ENCODE measurements around the gene DLK1. TPM values are rescaled to one million over a fixed set of nuclear protein-coding genes. Genes with fewer than 3 reads are reported as not detected.

Gene DLK1
- polyA plus RNA-seq, 1 of the 3 experiments (the other 2 are of a cell fraction) = 1.7 TPM

GRCh38 chr14:100776681-100777365 lies 50.1 kb downstream of the DLK1 start:
- Histone ChIP-seq H3K9ac (no peak overlapping the region), H3K36me3 (replicated peaks in 1 of 2; ENCODE audit: control insufficient read depth in 1 of 2, insufficient read depth in 2 of 2, low read length in 1 of 2) (no peaks in the 10 kb centered on the region), H4K20me1 (ENCODE audit: insufficient read depth) (no peaks in the 10 kb centered on the region), H3F3A (replicated peaks; ENCODE audit: insufficient read depth) (no peaks in the 10 kb centered on the region), H3K27ac (ENCODE audit: low read depth in 2 of 2, low read length in 1 of 2) (peak overlapping the region in 1 of 2 experiments; percentile 100; a peak in 2 of 4 replicates), H2AFZ (ENCODE audit: low read depth) (no peak overlapping the region), H3K27me3 (ENCODE audit: insufficient read depth) (no peaks in the 10 kb centered on the region), H3K9me2 (no peaks in the 10 kb centered on the region), H3K4me2 (no peak overlapping the region), H3K9me3 (no peaks in the 10 kb centered on the region), H3K79me2 (ENCODE audit: insufficient read depth) (no peaks in the 10 kb centered on the region), H3K4me3 (ENCODE audit: low read depth in 2 of 2, low read length in 1 of 2) (no peak overlapping the region), H3K4me1 (ENCODE audit: control insufficient read depth in 1 of 2, insufficient read depth in 2 of 2, low read depth in 1 of 2, low read length in 1 of 2) (peaks cover 0 to 92% of the 10 kb centered on the region in 2 experiments; a peak in 2 of 4 replicates)
- CTCF ChIA-PET = interaction anchor here (1.0 to 1.7 kb wide), 5 partner anchors 104 to 351 kb away, joined by 3 to 10 read pairs (median 3); no protein-coding TSS in a partner anchor
- WGBS (ENCODE audit: low lambda C conversion rate) = 45% methylated on average over 14 of the region's 14 CpGs
- POLR2A ChIA-PET = interaction anchor here (0.6 to 2.4 kb wide), 14 partner anchors 40 to 354 kb away, joined by 3 to 14 read pairs (median 5); no protein-coding TSS in a partner anchor
- TF ChIP-seq EP300 (IDR thresholded peaks at IDR 0.05; ENCODE audit: borderline replicate concordance in 1 of 2, low read depth in 1 of 2, low read length in 1 of 2) = no peak
- DNase-seq = no peak

- Histone ChIP-seq H3K4me1 (ENCODE audit: control insufficient read depth in 1 of 2, insufficient read depth in 2 of 2, low read depth in 1 of 2, low read length in 1 of 2) (peaks cover 0 to 92% of the 10 kb centered on the region in 2 experiments; a peak in 2 of 4 replicates), H3F3A (replicated peaks; ENCODE audit: insufficient read depth) (no peaks in the 10 kb centered on the region), H3K79me2 (ENCODE audit: insufficient read depth) (no peaks in the 10 kb centered on the region), H3K9ac (no peak overlapping the region), H3K4me3 (ENCODE audit: low read depth in 2 of 2, low read length in 1 of 2) (no peak overlapping the region), H3K36me3 (replicated peaks in 1 of 2; ENCODE audit: control insufficient read depth in 1 of 2, insufficient read depth in 2 of 2, low read length in 1 of 2) (no peaks in the 10 kb centered on the region), H3K27me3 (ENCODE audit: insufficient read depth) (no peaks in the 10 kb centered on the region), H3K9me3 (no peaks in the 10 kb centered on the region), H3K27ac (ENCODE audit: low read depth in 2 of 2, low read length in 1 of 2) (peak overlapping the region in 1 of 2 experiments; percentile 100; a peak in 2 of 4 replicates), H3K9me2 (no peaks in the 10 kb centered on the region), H4K20me1 (ENCODE audit: insufficient read depth) (no peaks in the 10 kb centered on the region), H2AFZ (ENCODE audit: low read depth) (no peak overlapping the region), H3K4me2 (no peak overlapping the region)
- no peak for DNase-seq
- ChIA-PET CTCF (interaction anchor here (1.0 to 1.7 kb wide), 4 partner anchors 105 to 351 kb away, joined by 3 to 10 read pairs (median 4); no protein-coding TSS in a partner anchor), POLR2A (interaction anchor here (0.6 to 2.4 kb wide), 16 partner anchors 45 to 354 kb away, joined by 3 to 14 read pairs (median 5); no protein-coding TSS in a partner anchor)
- TF ChIP-seq RXRA (IDR thresholded peaks at IDR 0.05; ENCODE audit: borderline replicate concordance, low read depth) = no peak
- no peak for TF ChIP-seq JUND (IDR thresholded peaks at IDR 0.05)
- 0 out of 2 replicates have a peak, but pooled peaks have one; percentile 43 for TF ChIP-seq FOXJ3 (CRISPR knock-in tag; IDR thresholded peaks at IDR 0.05)
- 30% methylated on average over 11 of the region's 11 CpGs for WGBS (ENCODE audit: low lambda C conversion rate)
These were observed 50.7 kb downstream of the DLK1 start for GRCh38 chr14:100777366-100777817.

- Histone ChIP-seq H2AFZ (ENCODE audit: low read depth) (no peak overlapping the region), H3K9ac (no peak overlapping the region), H3F3A (replicated peaks; ENCODE audit: insufficient read depth) (no peaks in the 10 kb centered on the region), H3K79me2 (ENCODE audit: insufficient read depth) (no peaks in the 10 kb centered on the region), H3K4me3 (ENCODE audit: low read depth in 2 of 2, low read length in 1 of 2) (no peak overlapping the region), H3K27me3 (ENCODE audit: insufficient read depth) (no peaks in the 10 kb centered on the region), H3K9me3 (no peaks in the 10 kb centered on the region), H3K27ac (ENCODE audit: low read depth in 2 of 2, low read length in 1 of 2) (peak overlapping the region in 1 of 2 experiments; percentile 100; a peak in 2 of 4 replicates), H4K20me1 (ENCODE audit: insufficient read depth) (no peaks in the 10 kb centered on the region), H3K4me1 (ENCODE audit: control insufficient read depth in 1 of 2, insufficient read depth in 2 of 2, low read depth in 1 of 2, low read length in 1 of 2) (peaks cover 0 to 90% of the 10 kb centered on the region in 2 experiments; a peak in 2 of 4 replicates), H3K4me2 (no peak overlapping the region), H3K36me3 (replicated peaks in 1 of 2; ENCODE audit: control insufficient read depth in 1 of 2, insufficient read depth in 2 of 2, low read length in 1 of 2) (no peaks in the 10 kb centered on the region), H3K9me2 (no peaks in the 10 kb centered on the region)
- TF ChIP-seq NFIC (IDR thresholded peaks at IDR 0.05; ENCODE audit: borderline replicate concordance) (no peak), MXI1 (IDR thresholded peaks at IDR 0.05; ENCODE audit: low read depth, low read length) (peak; percentile 64; the same call in 1 of the 2 replicates), RFX5 (IDR thresholded peaks at IDR 0.05; ENCODE audit: low read length) (0 out of 2 replicates have a peak, but pooled peaks have one; percentile 14), FOXJ3 (CRISPR knock-in tag; IDR thresholded peaks at IDR 0.05) (peak; percentile 12; the same call in 1 of the 2 replicates), RAD21 (IDR thresholded peaks at IDR 0.05; ENCODE audit: low read length) (peak; percentile 25; the same call in 1 of the 2 replicates), ZBTB33 (IDR thresholded peaks at IDR 0.05; ENCODE audit: borderline replicate concordance, low read depth) (no peak), RCOR1 (IDR thresholded peaks at IDR 0.05; ENCODE audit: low read length) (peak; percentile 61), TEAD4 (IDR thresholded peaks at IDR 0.05; ENCODE audit: borderline replicate concordance, insufficient read depth) (no peak), EP300 (IDR thresholded peaks at IDR 0.05; ENCODE audit: borderline replicate concordance in 1 of 2, low read depth in 1 of 2, low read length in 1 of 2) (peak in 1 of 2 experiments; percentile 89; a peak in 2 of 4 replicates)
- POLR2A ChIA-PET = interaction anchor here (0.8 to 2.4 kb wide), 14 partner anchors 45 to 355 kb away, joined by 3 to 14 read pairs (median 5); no protein-coding TSS in a partner anchor
- 57% methylated on average over 22 of the region's 22 CpGs for WGBS (ENCODE audit: low lambda C conversion rate)
- peak; percentile 77 for DNase-seq
- CTCF ChIA-PET = interaction anchor here (1.4 to 1.7 kb wide), 2 partner anchors 105 to 123 kb away, joined by 4 to 10 read pairs; no protein-coding TSS in a partner anchor
These were observed 51.3 kb downstream of the DLK1 start for GRCh38 chr14:100777818-100778525.

All from SK-N-SH (cell line).